ENCODE measurements around the gene ZNF273.

- TF ChIP-seq POLR2A (IDR thresholded peaks at IDR 0.05; ENCODE audit: low read length) (no peak), GATA1 (IDR thresholded peaks at IDR 0.05; ENCODE audit: low read depth, low read length) (no peak)
These were observed 62.5 kb downstream of the ZNF273 start for GRCh38 chr7:64965594-64965993.

Data from erythroblast (primary cell).